ENCODE data around the gene NEK2.

- no peak for TF ChIP-seq CTCF (IDR thresholded peaks at IDR 0.05; ENCODE audit: poor library complexity)
- TF ChIP-seq EZH2 (IDR thresholded peaks at IDR 0.05; ENCODE audit: borderline replicate concordance) = no peak
- no peak for TF ChIP-seq EZH2phosphoT487 (IDR thresholded peaks at IDR 0.05; ENCODE audit: low read depth, severe bottlenecking, unreplicated experiment)
These were observed 27.1 kb downstream of the NEK2 start for GRCh38 chr1:211648336-211648735.
